Neural progenitor cell (in vitro differentiated cells): Measurements from ENCODE around the gene KDM7A. TPM values are rescaled to one million over a fixed set of nuclear protein-coding genes. Genes with fewer than 3 reads are reported as not detected.

Experiments
- DNase-seq: peaks from one replicate; pipeline ENCODE4 v3.0.0-alpha.2; 2016; ENCODE audit warnings: low spot score
- H2AFZ ChIP-seq: fragments of 200-600 bp; sonication (generic); replicated peaks from 2 replicates; pipeline ENCODE4 v1.6.1; 2016; ENCODE audit warnings: antibody characterized with exemption
- H3F3A ChIP-seq: fragments of 200-600 bp; sonication (generic); 2 replicates; pipeline ENCODE4 v1.6.1; 2016; ENCODE audit warnings: antibody characterized with exemption, low read depth
- H3K27ac ChIP-seq: fragments of 200-600 bp; sonication (generic); 2 replicates; pipeline ENCODE4 v1.5.1; 2016; ENCODE audit warnings: mild to moderate bottlenecking
- H3K27me3 ChIP-seq: fragments of 200-600 bp; sonication (generic); 2 replicates; pipeline ENCODE4 v1.6.1; 2016; ENCODE audit warnings: mild to moderate bottlenecking, moderate library complexity
- H3K36me3 ChIP-seq: fragments of 200-600 bp; sonication (generic); 2 replicates; pipeline ENCODE4 v1.5.1; 2016
- H3K4me1 ChIP-seq: fragments of 200-600 bp; sonication (generic); 2 replicates; pipeline ENCODE4 v1.6.1; 2016; ENCODE audit warnings: mixed run types
- H3K4me2 ChIP-seq: fragments of 200-600 bp; sonication (generic); 2 replicates; pipeline ENCODE4 v1.6.1; 2016
- H3K4me3 ChIP-seq: fragments of 200-600 bp; sonication (generic); 2 replicates; pipeline ENCODE4 v1.5.1; 2016
- H3K79me2 ChIP-seq: fragments of 200-600 bp; sonication (generic); 2 replicates; pipeline ENCODE4 v1.6.1; 2016; ENCODE audit warnings: low read depth
- H3K9ac ChIP-seq: fragments of 200-600 bp; sonication (generic); 2 replicates; pipeline ENCODE4 v1.6.1; 2016
- H3K9me3 ChIP-seq: fragments of 200-600 bp; sonication (generic); 2 replicates; pipeline ENCODE4 v1.5.1; 2016; ENCODE audit warnings: low read depth
- H4K20me1 ChIP-seq: fragments of 200-600 bp; sonication (generic); 2 replicates; pipeline ENCODE4 v1.6.1; 2016; ENCODE audit warnings: low read depth
- H3K27ac Mint-ChIP-seq: 3 replicates; pipeline ENCODE4 v1.8.0; 2021; ENCODE audit warnings: mixed read lengths
- H3K27me3 Mint-ChIP-seq: 2 replicates; pipeline ENCODE4 v1.8.0; 2022; ENCODE audit warnings: low read depth, mild to moderate bottlenecking, inconsistent platforms, moderate library complexity, mixed read lengths; ENCODE audit not compliant: insufficient read depth
- H3K36me3 Mint-ChIP-seq: 3 replicates; pipeline ENCODE4 v1.8.0; 2021; ENCODE audit warnings: mixed read lengths
- H3K4me1 Mint-ChIP-seq: 3 replicates; pipeline ENCODE4 v1.8.0; 2021; ENCODE audit warnings: mixed read lengths
- H3K4me3 Mint-ChIP-seq: 3 replicates; pipeline ENCODE4 v1.8.0; 2021; ENCODE audit warnings: mild to moderate bottlenecking, moderate library complexity, mixed read lengths
- H3K9me3 Mint-ChIP-seq: 3 replicates; pipeline ENCODE4 v1.8.0; 2020; ENCODE audit warnings: mixed read lengths
- EZH2 ChIP-seq: fragments of 200-600 bp; sonication (generic); IDR thresholded peaks from 2 replicates; pipeline ENCODE4 v1.6.1; 2017; ENCODE audit warnings: antibody characterized with exemption, mild to moderate bottlenecking, moderate library complexity
- EZH2phosphoT487 ChIP-seq: fragments of 200-600 bp; sonication (generic); IDR thresholded peaks from 2 replicates; pipeline ENCODE4 v1.6.1; 2017; ENCODE audit warnings: antibody characterized with exemption
- total RNA-seq: library from RNA; depleted of rRNA; stranded (reverse); fragments of >200 nt; gene quantifications from 2 replicates; pipeline ENCODE4 v1.2.3, GENCODE V29; 2015; ENCODE audit warnings: low replicate concordance
- TF ChIP-seq, protein P1 (sequence below): fragments of 200-600 bp; sonication (generic); IDR thresholded peaks from 2 replicates; pipeline ENCODE4 v1.5.1; 2017; ENCODE audit warnings: antibody characterized with exemption, mild to moderate bottlenecking

KDM7A gene
- total RNA-seq, 1 donor from 2014 or later = 13.6 TPM

DNA sequence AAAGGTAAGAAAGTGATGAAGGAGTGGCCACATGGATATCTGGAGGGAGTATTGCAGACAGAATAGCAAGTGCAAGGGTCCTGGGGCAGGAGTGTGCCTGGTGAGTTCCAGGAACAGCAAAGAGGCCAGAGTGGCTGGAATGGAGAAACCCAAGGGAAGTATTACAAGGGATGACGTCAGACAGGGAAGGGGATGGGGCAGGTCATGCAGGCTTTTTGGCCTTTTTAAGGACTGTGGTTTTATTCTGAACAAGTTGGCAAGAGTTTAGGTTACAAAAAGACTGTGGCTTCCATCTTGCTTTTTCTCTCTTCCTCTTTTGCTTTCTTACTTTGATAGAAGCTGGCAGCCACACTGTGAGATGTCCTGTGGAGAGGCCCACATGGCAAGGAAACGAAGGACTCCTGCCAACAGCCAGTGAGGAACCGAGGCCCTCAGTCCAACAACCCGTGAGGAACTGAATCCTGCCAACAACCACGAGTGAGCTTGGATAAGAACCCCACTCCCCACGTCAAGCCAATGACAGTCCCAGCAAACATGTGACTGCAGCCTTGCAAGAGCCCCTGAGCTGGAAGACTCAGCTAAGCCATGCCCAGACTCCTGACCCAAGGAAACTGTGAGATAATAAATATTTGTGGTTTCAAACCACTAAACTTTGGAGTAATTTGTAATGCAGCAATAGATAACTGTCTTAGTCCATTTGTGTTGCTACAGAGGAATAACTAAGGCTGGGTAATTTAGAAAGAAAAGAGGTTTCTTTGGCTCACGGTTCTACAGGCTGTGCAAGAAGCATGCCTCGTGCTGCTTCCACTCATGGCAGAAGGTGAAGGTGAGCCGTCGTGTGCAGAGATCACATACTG, 19.8 kb upstream of the KDM7A start:
- no peak overlapping the region for H3K27ac Mint-ChIP-seq
- peaks cover 2% of the 10 kb centered on the region for H3K27me3 Mint-ChIP-seq
- no peaks in the 10 kb centered on the region for H3K9me3 ChIP-seq
- H3K9me3 Mint-ChIP-seq = no peaks in the 10 kb centered on the region
- no peaks in the 10 kb centered on the region for H3K27me3 ChIP-seq
- no peak overlapping the region for H3K27ac ChIP-seq
- no peak overlapping the region for H3K4me3 ChIP-seq
- H3K4me1 ChIP-seq = no peaks in the 10 kb centered on the region
- no peaks in the 10 kb centered on the region for H3F3A ChIP-seq
- no peak overlapping the region for H3K4me3 Mint-ChIP-seq
- H3K79me2 ChIP-seq = no peaks in the 10 kb centered on the region
- no peak for DNase-seq
- H3K4me2 ChIP-seq = no peak overlapping the region
- no peaks in the 10 kb centered on the region for H3K4me1 Mint-ChIP-seq
- TF ChIP-seq EZH2 (no peak), EZH2phosphoT487 (no peak)
- TF ChIP-seq, protein P1, sequence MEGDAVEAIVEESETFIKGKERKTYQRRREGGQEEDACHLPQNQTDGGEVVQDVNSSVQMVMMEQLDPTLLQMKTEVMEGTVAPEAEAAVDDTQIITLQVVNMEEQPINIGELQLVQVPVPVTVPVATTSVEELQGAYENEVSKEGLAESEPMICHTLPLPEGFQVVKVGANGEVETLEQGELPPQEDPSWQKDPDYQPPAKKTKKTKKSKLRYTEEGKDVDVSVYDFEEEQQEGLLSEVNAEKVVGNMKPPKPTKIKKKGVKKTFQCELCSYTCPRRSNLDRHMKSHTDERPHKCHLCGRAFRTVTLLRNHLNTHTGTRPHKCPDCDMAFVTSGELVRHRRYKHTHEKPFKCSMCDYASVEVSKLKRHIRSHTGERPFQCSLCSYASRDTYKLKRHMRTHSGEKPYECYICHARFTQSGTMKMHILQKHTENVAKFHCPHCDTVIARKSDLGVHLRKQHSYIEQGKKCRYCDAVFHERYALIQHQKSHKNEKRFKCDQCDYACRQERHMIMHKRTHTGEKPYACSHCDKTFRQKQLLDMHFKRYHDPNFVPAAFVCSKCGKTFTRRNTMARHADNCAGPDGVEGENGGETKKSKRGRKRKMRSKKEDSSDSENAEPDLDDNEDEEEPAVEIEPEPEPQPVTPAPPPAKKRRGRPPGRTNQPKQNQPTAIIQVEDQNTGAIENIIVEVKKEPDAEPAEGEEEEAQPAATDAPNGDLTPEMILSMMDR = no peak
- no peak overlapping the region for H2AFZ ChIP-seq
- no peak overlapping the region for H3K9ac ChIP-seq
- H4K20me1 ChIP-seq = no peaks in the 10 kb centered on the region
- H3K36me3 Mint-ChIP-seq = no peaks in the 10 kb centered on the region
- H3K36me3 ChIP-seq = no peaks in the 10 kb centered on the region

DNA sequence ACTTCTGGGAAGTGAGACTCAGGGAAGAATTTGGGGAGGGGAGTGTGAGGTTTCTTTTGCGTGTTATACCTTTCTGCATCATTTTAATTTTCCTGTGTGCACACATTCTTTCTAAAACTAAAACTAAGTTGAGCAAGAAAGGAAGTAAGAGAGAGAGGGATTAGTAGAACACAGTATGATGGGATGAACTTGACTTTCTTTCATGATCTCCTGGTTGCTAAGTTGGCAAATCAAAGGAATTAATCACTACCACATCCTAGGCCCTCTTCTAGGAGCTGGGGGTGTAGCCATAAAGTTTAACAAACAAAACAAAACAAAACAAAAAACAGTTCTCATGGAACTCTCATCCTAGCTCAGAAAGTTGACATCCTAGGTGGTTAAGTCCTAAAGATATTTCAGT, 19.1 kb upstream of the KDM7A start:
- Mint-ChIP-seq H3K9me3 (no peaks in the 10 kb centered on the region), H3K27me3 (peaks cover 2% of the 10 kb centered on the region), H3K27ac (no peak overlapping the region), H3K36me3 (no peaks in the 10 kb centered on the region), H3K4me3 (no peak overlapping the region), H3K4me1 (no peaks in the 10 kb centered on the region)
- no peak overlapping the region for H2AFZ ChIP-seq
- no peaks in the 10 kb centered on the region for H4K20me1 ChIP-seq
- no peak overlapping the region for H3K4me2 ChIP-seq
- H3K4me1 ChIP-seq = no peaks in the 10 kb centered on the region
- H3K79me2 ChIP-seq = no peaks in the 10 kb centered on the region
- no peaks in the 10 kb centered on the region for H3K9me3 ChIP-seq
- no peak for DNase-seq
- H3K36me3 ChIP-seq = no peaks in the 10 kb centered on the region
- no peaks in the 10 kb centered on the region for H3F3A ChIP-seq
- H3K27ac ChIP-seq = no peak overlapping the region
- no peaks in the 10 kb centered on the region for H3K27me3 ChIP-seq
- H3K4me3 ChIP-seq = no peak overlapping the region
- TF ChIP-seq EZH2phosphoT487 (no peak), EZH2 (no peak)
- TF ChIP-seq, protein P1 = no peak
- H3K9ac ChIP-seq = no peak overlapping the region

DNA sequence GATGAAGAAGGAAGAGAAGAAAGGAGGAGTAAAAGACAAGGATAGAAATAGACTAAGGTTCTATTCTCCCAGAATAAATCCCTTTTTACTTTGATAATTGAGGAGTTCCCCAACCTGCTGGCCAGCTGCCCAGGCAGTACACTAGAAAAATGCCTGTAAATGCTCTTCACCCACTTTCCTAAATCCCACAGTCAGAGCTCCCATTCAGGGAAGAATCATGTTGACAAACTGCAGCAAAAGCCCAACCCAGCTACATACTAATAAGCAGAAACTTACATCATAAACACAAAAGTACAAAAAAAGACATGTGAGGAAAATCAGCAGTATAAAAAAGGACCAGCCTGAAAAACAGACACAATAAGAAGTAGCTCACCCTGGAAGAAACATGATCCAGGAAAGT, 15.8 kb upstream of the KDM7A start:
- Histone ChIP-seq H3K27me3 (no peaks in the 10 kb centered on the region), H3F3A (no peaks in the 10 kb centered on the region), H3K4me2 (no peak overlapping the region), H3K9ac (no peak overlapping the region), H3K4me3 (no peak overlapping the region), H3K27ac (no peak overlapping the region), H3K36me3 (no peaks in the 10 kb centered on the region), H2AFZ (no peak overlapping the region), H3K79me2 (no peaks in the 10 kb centered on the region), H3K9me3 (no peaks in the 10 kb centered on the region), H4K20me1 (no peaks in the 10 kb centered on the region), H3K4me1 (no peaks in the 10 kb centered on the region)
- H3K4me3 Mint-ChIP-seq = no peak overlapping the region
- peaks cover 2% of the 10 kb centered on the region for H3K27me3 Mint-ChIP-seq
- no peak overlapping the region for H3K27ac Mint-ChIP-seq
- TF ChIP-seq EZH2 = no peak
- TF ChIP-seq, protein P1 = no peak
- TF ChIP-seq EZH2phosphoT487 = no peak
- H3K9me3 Mint-ChIP-seq = no peaks in the 10 kb centered on the region
- no peak for DNase-seq
- no peaks in the 10 kb centered on the region for H3K4me1 Mint-ChIP-seq
- no peaks in the 10 kb centered on the region for H3K36me3 Mint-ChIP-seq
